T-helper 2 cell treated with Interferon-gamma antibody and Interleukin-4, amounts not matched to agents 5 μg/mL and 100 μg/mL, for 36 hours (primary cell): ENCODE data around the gene ETS1.
"Not testable (repeated sequence)": the region's sequence is repeated elsewhere in the genome, so short reads cannot be mapped to it uniquely, and the experiment has no call there.

ENCODE experiments used
- DNase-seq: peaks from one replicate; pipeline ENCODE4 v3.0.0; 2021; ENCODE audit warnings: low spot score
- H3K27ac Mint-ChIP-seq: one replicate; pipeline ENCODE4 v1.8.0; 2021; ENCODE audit warnings: mild to moderate bottlenecking, mixed read lengths
- H3K27me3 Mint-ChIP-seq: one replicate; pipeline ENCODE4 v1.8.0; 2021; ENCODE audit warnings: low read depth, mixed read lengths
- H3K36me3 Mint-ChIP-seq: one replicate; pipeline ENCODE4 v1.8.0; 2021; ENCODE audit warnings: low read depth, mixed read lengths
- H3K4me1 Mint-ChIP-seq: one replicate; pipeline ENCODE4 v1.8.0; 2021; ENCODE audit warnings: low read depth, mixed read lengths
- H3K4me3 Mint-ChIP-seq: one replicate; pipeline ENCODE4 v1.8.0; 2022; ENCODE audit warnings: mild to moderate bottlenecking, moderate library complexity, mixed read lengths
- H3K9me3 Mint-ChIP-seq: one replicate; pipeline ENCODE4 v1.8.0; 2021; ENCODE audit warnings: mixed read lengths

The ETS1 gene

DNA sequence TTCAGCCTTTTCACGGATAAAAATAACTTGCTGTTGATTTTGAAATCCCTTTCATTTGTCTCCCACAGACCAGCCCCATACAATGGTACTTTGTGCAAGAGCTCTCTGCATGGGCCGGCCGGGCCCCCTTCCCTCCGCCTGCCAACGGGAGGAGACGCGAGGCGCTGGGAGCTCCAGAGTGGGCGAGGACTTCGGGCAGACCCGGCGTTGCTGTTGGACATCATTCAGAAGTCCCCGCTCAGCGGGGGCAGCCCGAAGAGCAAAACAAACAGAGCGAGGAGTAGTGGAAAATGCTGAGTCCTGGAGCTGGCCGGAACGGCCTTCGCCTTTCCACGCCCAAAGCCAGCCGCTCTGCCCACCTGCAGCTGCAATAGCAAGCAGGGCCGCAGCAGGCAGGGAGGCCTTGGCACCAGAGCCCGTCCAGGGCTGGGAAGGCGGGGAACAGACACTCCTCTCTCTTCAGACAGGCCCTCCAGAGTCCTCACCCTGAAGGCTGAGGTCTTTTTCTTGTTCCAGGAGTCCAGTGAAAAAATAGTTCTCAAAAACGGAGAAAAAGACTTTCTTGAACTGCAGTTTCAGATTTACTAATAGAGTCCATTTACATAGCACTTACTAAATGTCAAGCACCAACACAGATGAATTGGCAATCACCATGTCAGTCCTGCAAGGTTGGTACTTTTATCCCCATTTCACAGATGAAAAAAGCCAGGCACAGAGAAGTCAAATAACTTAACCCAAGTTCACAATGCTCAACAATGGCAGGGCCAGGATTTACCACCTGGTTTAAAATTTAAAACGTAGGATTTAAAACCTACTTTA, 135.5 kb downstream of the ETS1 start:
- H3K27me3 Mint-ChIP-seq = no peaks in the 10 kb centered on the region
- H3K27ac Mint-ChIP-seq = no peak overlapping the region
- H3K4me3 Mint-ChIP-seq = no peak overlapping the region
- peaks cover 3% of the 10 kb centered on the region for H3K9me3 Mint-ChIP-seq
- H3K36me3 Mint-ChIP-seq = peaks cover 42% of the 10 kb centered on the region
- DNase-seq = no peak
- H3K4me1 Mint-ChIP-seq = peaks cover 43% of the 10 kb centered on the region

DNA sequence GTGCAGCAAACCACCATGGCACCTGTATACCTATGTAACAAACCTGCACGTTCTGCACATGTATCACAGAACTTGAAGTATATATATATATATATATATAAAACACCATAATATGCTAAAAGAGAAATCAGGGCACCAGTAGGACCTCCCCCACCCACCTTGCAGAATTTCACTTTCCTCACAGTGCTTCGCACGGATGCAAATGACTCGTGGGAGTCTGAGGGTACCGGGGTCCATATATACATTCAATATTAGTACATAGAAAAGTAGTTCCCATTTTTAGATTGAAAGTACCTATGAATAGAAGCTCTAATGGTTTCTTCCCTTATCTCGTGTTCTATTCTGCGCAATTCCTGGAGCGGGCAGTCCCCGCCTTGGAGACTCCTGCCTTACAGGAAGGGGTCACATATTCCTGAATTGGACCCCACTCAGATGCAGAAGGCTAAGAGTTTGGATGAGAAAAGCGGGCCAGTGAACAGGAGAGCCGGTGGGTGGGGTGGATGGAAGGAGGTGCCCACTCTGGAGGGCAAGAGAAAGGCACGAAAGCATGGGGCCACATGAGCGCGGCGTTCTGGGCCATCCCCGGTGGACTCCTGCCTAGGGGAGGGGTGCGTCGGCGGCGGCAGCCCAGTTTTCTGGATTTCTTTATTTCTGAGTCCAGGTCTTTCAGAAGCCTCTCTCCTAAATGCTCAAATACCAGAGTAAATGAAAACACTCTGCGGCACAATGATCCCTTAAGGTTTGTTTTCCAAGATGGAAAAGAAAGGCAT, 136.3 kb downstream of the ETS1 start:
- Mint-ChIP-seq H3K36me3 (peaks cover 34% of the 10 kb centered on the region), H3K27ac (no peak overlapping the region), H3K4me1 (peaks cover 41% of the 10 kb centered on the region), H3K4me3 (no peak overlapping the region), H3K27me3 (no peaks in the 10 kb centered on the region), H3K9me3 (peaks cover 7% of the 10 kb centered on the region)
- no peak for DNase-seq

DNA sequence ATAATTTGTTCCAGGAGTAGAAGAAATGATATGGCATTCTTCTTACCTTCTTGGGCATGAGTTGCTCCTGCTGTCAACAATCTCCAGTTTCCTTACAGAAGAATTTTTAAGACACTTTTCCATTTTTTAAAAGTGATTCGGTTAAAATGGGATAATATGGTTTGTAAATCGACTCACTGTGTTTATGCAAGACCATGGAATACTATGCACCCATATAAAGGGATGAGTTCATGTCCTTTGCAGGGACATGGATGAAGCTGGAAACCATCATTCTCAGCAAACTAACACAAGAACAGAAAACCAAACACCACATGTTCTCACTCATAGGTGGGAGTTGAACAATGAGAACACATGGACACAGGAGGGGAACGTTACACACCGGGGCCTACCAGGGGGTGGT, 136.9 kb downstream of the ETS1 start:
- H3K4me1 Mint-ChIP-seq = peaks cover 47% of the 10 kb centered on the region

GRCh38 chr11:128448981-128449713, 138.2 kb downstream of the ETS1 start:
- Mint-ChIP-seq H3K27me3 (no peaks in the 10 kb centered on the region), H3K4me3 (no peak overlapping the region), H3K9me3 (peaks cover 14% of the 10 kb centered on the region), H3K27ac (no peak overlapping the region), H3K36me3 (peaks cover 30% of the 10 kb centered on the region), H3K4me1 (peaks cover 45% of the 10 kb centered on the region)
- DNase-seq = no peak

More for the DNA sequence above, 136.9 kb downstream of the ETS1 start:
- peaks cover 32% of the 10 kb centered on the region for H3K36me3 Mint-ChIP-seq
- DNase-seq, H3K4me3 Mint-ChIP-seq, H3K27me3 Mint-ChIP-seq, H3K9me3 Mint-ChIP-seq, H3K27ac Mint-ChIP-seq: not testable (repeated sequence)

GRCh38 chr11:128448200-128448886, 139.0 kb downstream of the ETS1 start:
- Mint-ChIP-seq H3K4me1 (peaks cover 38% of the 10 kb centered on the region), H3K27ac (no peak overlapping the region), H3K4me3 (no peak overlapping the region), H3K27me3 (no peaks in the 10 kb centered on the region), H3K36me3 (peaks cover 22% of the 10 kb centered on the region), H3K9me3 (peaks cover 15% of the 10 kb centered on the region)
- no peak for DNase-seq

DNA sequence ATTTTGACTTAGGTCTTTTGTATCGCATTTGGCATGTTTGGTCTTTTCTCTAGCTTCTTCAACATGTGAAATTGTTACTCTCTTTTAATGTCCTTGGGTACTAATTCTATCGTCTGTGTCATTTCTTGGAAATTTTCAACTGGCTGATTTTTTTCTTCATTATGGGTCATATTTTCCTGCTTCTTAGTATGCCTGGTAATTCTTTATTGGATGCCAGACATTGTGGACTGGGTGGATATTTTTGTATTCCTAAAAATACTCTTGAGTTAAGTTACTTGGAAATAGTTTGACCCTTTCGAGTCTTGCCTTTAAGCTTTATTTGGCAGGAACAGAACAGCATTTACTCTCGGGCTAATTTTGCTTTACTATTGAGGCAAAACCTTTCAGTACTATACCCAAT, 140.1 kb downstream of the ETS1 start:
- H3K27me3 Mint-ChIP-seq = no peaks in the 10 kb centered on the region
- H3K27ac Mint-ChIP-seq = no peak overlapping the region
- H3K9me3 Mint-ChIP-seq = peaks cover 15% of the 10 kb centered on the region
- H3K4me3 Mint-ChIP-seq = no peak overlapping the region
- H3K36me3 Mint-ChIP-seq = peaks cover 14% of the 10 kb centered on the region
- no peak for DNase-seq
- peaks cover 33% of the 10 kb centered on the region for H3K4me1 Mint-ChIP-seq

DNA sequence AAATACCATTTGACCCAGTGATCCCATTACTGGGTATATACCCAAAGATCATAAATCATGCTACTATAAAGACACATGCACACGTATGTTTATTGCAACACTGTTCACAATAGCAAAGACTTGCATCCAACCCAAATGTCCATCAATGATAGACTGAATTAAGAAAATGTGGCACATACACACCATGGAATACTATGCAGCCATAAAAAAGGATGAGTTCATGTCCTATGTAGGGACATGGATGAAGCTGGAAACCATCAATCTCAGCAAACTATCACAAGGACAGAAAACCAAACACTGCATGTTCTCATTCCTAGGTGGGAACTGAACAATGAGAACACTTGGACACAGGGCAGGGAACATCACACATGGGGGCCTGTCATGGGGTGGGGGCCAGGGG, 141.4 kb downstream of the ETS1 start:
- Mint-ChIP-seq H3K4me1 (peaks cover 33% of the 10 kb centered on the region), H3K36me3 (peaks cover 16% of the 10 kb centered on the region), H3K4me3 (peak overlapping the region; percentile 39), H3K9me3 (peaks cover 20% of the 10 kb centered on the region), H3K27ac (peak overlapping the region; percentile 19)
- not testable (repeated sequence) for H3K27me3 Mint-ChIP-seq, DNase-seq

DNA sequence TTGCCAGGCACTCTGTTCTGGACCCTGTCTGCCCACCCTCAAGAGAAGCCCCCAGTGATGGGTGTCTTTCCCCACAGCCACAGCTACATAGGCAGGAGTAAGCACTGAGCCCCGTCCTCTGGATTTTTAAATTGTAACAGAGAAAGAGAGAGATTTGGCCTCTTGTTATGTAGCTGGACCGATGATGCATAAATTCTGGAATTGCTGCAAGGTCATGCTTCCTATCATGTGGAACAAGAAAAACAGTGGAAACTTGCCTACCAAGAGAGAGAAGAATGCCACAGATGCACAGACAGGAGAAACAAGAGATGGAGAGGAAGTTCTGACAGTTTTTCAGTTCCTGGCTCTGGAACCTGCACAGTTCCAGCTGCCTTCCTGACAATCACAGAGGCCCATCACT, 150.2 kb downstream of the ETS1 start:
- H3K27ac Mint-ChIP-seq = no peak overlapping the region
- no peak overlapping the region for H3K4me3 Mint-ChIP-seq
- H3K36me3 Mint-ChIP-seq = peaks cover 6% of the 10 kb centered on the region
- H3K4me1 Mint-ChIP-seq = peaks cover 12% of the 10 kb centered on the region
- DNase-seq = no peak
- peaks cover 9% of the 10 kb centered on the region for H3K9me3 Mint-ChIP-seq
- H3K27me3 Mint-ChIP-seq = no peaks in the 10 kb centered on the region

- Mint-ChIP-seq H3K9me3 (peaks cover 4% of the 10 kb centered on the region), H3K36me3 (peaks cover 3% of the 10 kb centered on the region), H3K4me3 (no peak overlapping the region), H3K27me3 (no peaks in the 10 kb centered on the region), H3K4me1 (peaks cover 8% of the 10 kb centered on the region), H3K27ac (no peak overlapping the region)
- DNase-seq = no peak
These were observed 152.5 kb downstream of the ETS1 start for GRCh38 chr11:128434818-128435217.

- Mint-ChIP-seq H3K27ac (no peak overlapping the region), H3K4me1 (peaks cover 8% of the 10 kb centered on the region), H3K36me3 (peaks cover under 1% of the 10 kb centered on the region), H3K4me3 (no peak overlapping the region), H3K27me3 (no peaks in the 10 kb centered on the region), H3K9me3 (peaks cover under 1% of the 10 kb centered on the region)
- DNase-seq = no peak
These were observed 152.9 kb downstream of the ETS1 start for GRCh38 chr11:128434411-128434810.

DNA sequence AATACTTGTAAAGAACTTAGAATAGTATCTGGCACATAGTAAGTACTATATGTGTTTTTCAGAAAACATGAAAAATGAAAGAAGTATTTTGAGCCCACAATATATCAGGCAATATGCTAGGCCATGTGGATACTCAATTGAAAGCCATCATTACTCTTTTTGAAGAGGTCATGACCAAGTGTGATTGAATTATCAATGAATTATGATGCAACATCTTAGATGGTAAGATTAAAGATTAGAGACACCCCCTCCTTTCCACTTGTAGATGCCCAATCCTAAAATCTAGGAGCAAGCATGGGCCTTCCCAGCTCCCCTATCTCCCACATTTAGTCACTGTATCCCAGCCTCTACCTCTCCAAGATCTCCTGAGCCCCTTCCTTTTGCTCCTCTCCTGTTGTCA, 154.4 kb downstream of the ETS1 start:
- no peak for DNase-seq
- H3K27ac Mint-ChIP-seq = peak overlapping the region; percentile 2

DNA sequence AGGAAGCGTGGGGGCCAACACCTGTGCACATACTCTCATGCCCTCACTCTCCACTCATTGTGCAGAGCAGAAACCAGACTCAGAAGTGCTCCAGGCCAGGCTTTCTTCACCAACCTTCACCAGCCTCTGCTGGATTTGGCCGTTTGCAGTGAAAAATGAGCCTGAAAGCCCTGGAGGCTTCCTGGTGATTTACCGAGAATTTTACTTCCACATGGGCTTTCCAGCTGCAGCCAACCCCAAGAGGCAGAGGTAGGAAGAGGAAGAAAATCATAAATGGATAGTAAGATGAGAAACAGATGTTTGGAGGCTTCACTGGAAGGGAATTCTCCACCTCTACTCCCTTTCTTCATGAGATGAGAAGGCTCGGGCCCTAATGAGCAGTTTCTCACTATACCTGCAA, 155.4 kb downstream of the ETS1 start:
- Mint-ChIP-seq H3K9me3 (no peaks in the 10 kb centered on the region), H3K4me3 (no peak overlapping the region), H3K27me3 (no peaks in the 10 kb centered on the region), H3K27ac (no peak overlapping the region), H3K36me3 (no peaks in the 10 kb centered on the region), H3K4me1 (peaks cover 6% of the 10 kb centered on the region)
- no peak for DNase-seq

More for the DNA sequence above, 154.4 kb downstream of the ETS1 start:
- H3K27me3 Mint-ChIP-seq = no peaks in the 10 kb centered on the region
- H3K9me3 Mint-ChIP-seq = no peaks in the 10 kb centered on the region
- peaks cover 8% of the 10 kb centered on the region for H3K4me1 Mint-ChIP-seq
- H3K36me3 Mint-ChIP-seq = no peaks in the 10 kb centered on the region
- no peak overlapping the region for H3K4me3 Mint-ChIP-seq

- no peak overlapping the region for H3K27ac Mint-ChIP-seq
- H3K27me3 Mint-ChIP-seq = no peaks in the 10 kb centered on the region
- H3K4me1 Mint-ChIP-seq = no peaks in the 10 kb centered on the region
- H3K36me3 Mint-ChIP-seq = no peaks in the 10 kb centered on the region
- no peaks in the 10 kb centered on the region for H3K9me3 Mint-ChIP-seq
- no peak for DNase-seq
- H3K4me3 Mint-ChIP-seq = no peak overlapping the region
These were observed 158.4 kb downstream of the ETS1 start for GRCh38 chr11:128428935-128429334.
